ENCODE data around the gene EN2.
A peak's percentile ranks its signal among the peaks of the same experiment; 100 is the strongest.

The EN2 gene

GRCh38 chr7:155488483-155489127 lies 30.7 kb downstream of the EN2 start:
- no peak for TF ChIP-seq CTCF (IDR thresholded peaks at IDR 0.05)
- Histone ChIP-seq H3K9me3 (no peaks in the 10 kb centered on the region), H3K36me3 (no peaks in the 10 kb centered on the region), H3K4me1 (ENCODE audit: control insufficient read depth in 1 of 2, insufficient read depth in 1 of 2, low read depth in 1 of 2, low read length in 1 of 2) (peaks cover 14 to 19% of the 10 kb centered on the region in 2 experiments), H3K27ac (no peak overlapping the region), H3K4me3 (ENCODE audit: low read depth in 1 of 2, low read length in 1 of 2) (no peak overlapping the region), H3K27me3 (peaks cover 97% of the 10 kb centered on the region)

- Histone ChIP-seq H3K9me3 (no peaks in the 10 kb centered on the region), H3K27ac (no peak overlapping the region), H3K4me3 (ENCODE audit: low read depth in 1 of 2, low read length in 1 of 2) (no peak overlapping the region), H3K36me3 (no peaks in the 10 kb centered on the region), H3K27me3 (peaks cover 97% of the 10 kb centered on the region), H3K4me1 (ENCODE audit: control insufficient read depth in 1 of 2, insufficient read depth in 1 of 2, low read depth in 1 of 2, low read length in 1 of 2) (peaks cover 14 to 19% of the 10 kb centered on the region in 2 experiments)
- no peak for TF ChIP-seq CTCF (IDR thresholded peaks at IDR 0.05)
Measured at GRCh38 chr7:155489158-155489840, 31.4 kb downstream of the EN2 start.

- Histone ChIP-seq H3K4me3 (ENCODE audit: low read depth in 1 of 2, low read length in 1 of 2) (peak overlapping the region; percentile 36 to 59), H3K36me3 (no peaks in the 10 kb centered on the region), H3K27me3 (peaks cover 97% of the 10 kb centered on the region), H3K4me1 (ENCODE audit: control insufficient read depth in 1 of 2, insufficient read depth in 1 of 2, low read depth in 1 of 2, low read length in 1 of 2) (peaks cover 14 to 19% of the 10 kb centered on the region in 2 experiments), H3K9me3 (no peaks in the 10 kb centered on the region), H3K27ac (no peak overlapping the region)
- no peak for TF ChIP-seq CTCF (IDR thresholded peaks at IDR 0.05)
Measured at GRCh38 chr7:155489862-155490696, 32.1 kb downstream of the EN2 start.

- Histone ChIP-seq H3K4me3 (ENCODE audit: low read depth in 1 of 2, low read length in 1 of 2) (peak overlapping the region; percentile 36 to 59), H3K9me3 (no peaks in the 10 kb centered on the region), H3K27me3 (peaks cover 96% of the 10 kb centered on the region), H3K36me3 (no peaks in the 10 kb centered on the region), H3K27ac (no peak overlapping the region), H3K4me1 (ENCODE audit: control insufficient read depth in 1 of 2, insufficient read depth in 1 of 2, low read depth in 1 of 2, low read length in 1 of 2) (peaks cover 14 to 19% of the 10 kb centered on the region in 2 experiments)
- TF ChIP-seq CTCF (IDR thresholded peaks at IDR 0.05) = no peak
Measured at GRCh38 chr7:155490697-155491628, 33.0 kb downstream of the EN2 start.

GRCh38 chr7:155491812-155492211 lies 33.9 kb downstream of the EN2 start:
- Histone ChIP-seq H3K27ac (no peak overlapping the region), H3K4me1 (ENCODE audit: control insufficient read depth in 1 of 2, insufficient read depth in 1 of 2, low read depth in 1 of 2, low read length in 1 of 2) (peaks cover 14 to 19% of the 10 kb centered on the region in 2 experiments), H3K27me3 (peaks cover 96% of the 10 kb centered on the region), H3K9me3 (no peaks in the 10 kb centered on the region), H3K4me3 (ENCODE audit: low read depth in 1 of 2, low read length in 1 of 2) (no peak overlapping the region), H3K36me3 (no peaks in the 10 kb centered on the region)
- no peak for TF ChIP-seq CTCF (IDR thresholded peaks at IDR 0.05)

All from neutrophil (primary cell).